Measurements from ENCODE around the gene SDR39U1.

The SDR39U1 gene

GRCh38 chr14:24392325-24393091, 50.1 kb downstream of the SDR39U1 start:
- no peak for DNase-seq

- DNase-seq = no peak
Measured at GRCh38 chr14:24390701-24391468, 51.7 kb downstream of the SDR39U1 start.

Measured in nucleus accumbens (tissue), 56 donors.